ENCODE data around the gene CACNA2D2. TPM values are rescaled to one million over a fixed set of nuclear protein-coding genes. Genes with fewer than 3 reads are reported as not detected.

CACNA2D2 gene
- total and polyA plus RNA-seq, 12 donors, result 0.09 to 2.0 (median 0.60) TPM

DNA sequence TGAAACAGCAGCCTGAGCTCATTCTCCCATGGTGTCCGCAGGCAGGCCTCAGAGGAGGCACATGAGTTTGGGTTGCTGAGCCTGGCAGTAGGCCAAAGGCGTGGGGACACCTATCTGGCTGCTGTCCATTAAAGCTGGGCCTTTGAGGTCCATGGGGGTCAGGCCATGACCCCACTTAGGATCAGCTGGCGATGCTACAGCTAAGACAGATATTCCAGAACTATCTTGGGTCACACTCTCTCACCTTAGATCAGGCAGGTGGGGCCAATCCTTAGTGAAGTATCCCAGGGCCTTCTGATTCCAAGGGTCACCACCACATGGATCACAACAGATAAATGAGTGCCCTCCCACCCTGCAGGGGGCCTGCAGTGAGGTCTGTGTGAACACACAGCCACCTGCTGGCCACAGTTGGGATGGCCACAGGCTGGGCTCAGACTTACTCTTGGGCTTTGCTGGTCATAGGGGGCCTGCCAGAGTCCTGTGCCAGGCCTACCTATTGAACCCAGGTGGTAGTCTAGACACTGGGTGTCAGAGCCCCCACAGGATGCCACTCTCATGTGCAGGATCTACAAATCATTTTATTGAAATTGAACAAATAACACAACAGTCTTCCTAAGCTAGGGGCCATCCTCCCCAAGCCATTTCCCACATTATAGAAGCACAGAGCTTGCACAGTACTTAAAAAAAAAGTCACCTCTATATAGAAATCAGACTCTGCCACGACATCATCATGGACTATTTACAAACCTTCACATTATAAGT, 178.9 kb downstream of the CACNA2D2 start:
- DNase-seq, result peak; percentile 64 to 89 (median 78)
- Histone ChIP-seq H3K27me3 (no peaks in the 10 kb centered on the region), H3K4me3 (no peak overlapping the region), H3K4me1 (replicated peaks in 1 of 2) (peaks cover 29 to 60% of the 10 kb centered on the region in 2 donors), H3K27ac (peak overlapping the region; percentile 14 to 98 (median 94)), H3K9me3 (replicated peaks in 1 of 3) (no peaks in the 10 kb centered on the region), H3K36me3 (replicated peaks in 1 of 2) (peaks cover 0 to 21% of the 10 kb centered on the region in 2 donors)
- TF ChIP-seq, protein P1, sequence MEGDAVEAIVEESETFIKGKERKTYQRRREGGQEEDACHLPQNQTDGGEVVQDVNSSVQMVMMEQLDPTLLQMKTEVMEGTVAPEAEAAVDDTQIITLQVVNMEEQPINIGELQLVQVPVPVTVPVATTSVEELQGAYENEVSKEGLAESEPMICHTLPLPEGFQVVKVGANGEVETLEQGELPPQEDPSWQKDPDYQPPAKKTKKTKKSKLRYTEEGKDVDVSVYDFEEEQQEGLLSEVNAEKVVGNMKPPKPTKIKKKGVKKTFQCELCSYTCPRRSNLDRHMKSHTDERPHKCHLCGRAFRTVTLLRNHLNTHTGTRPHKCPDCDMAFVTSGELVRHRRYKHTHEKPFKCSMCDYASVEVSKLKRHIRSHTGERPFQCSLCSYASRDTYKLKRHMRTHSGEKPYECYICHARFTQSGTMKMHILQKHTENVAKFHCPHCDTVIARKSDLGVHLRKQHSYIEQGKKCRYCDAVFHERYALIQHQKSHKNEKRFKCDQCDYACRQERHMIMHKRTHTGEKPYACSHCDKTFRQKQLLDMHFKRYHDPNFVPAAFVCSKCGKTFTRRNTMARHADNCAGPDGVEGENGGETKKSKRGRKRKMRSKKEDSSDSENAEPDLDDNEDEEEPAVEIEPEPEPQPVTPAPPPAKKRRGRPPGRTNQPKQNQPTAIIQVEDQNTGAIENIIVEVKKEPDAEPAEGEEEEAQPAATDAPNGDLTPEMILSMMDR (IDR thresholded peaks at IDR 0.05), result peak; percentile 77 to 93 (median 85)
- TF ChIP-seq POLR2A (IDR thresholded peaks at IDR 0.05), result no peak
- WGBS, 4 donors, result 8 to 45% (median 37%) methylated on average over 1 to 4 of the region's 4 CpGs
- intact Hi-C loops (cut with DNase I), result loop anchor here in 1 of 2 donors (5.0 kb wide), 1 partner anchor 52 kb away; no protein-coding TSS in a partner anchor

DNA sequence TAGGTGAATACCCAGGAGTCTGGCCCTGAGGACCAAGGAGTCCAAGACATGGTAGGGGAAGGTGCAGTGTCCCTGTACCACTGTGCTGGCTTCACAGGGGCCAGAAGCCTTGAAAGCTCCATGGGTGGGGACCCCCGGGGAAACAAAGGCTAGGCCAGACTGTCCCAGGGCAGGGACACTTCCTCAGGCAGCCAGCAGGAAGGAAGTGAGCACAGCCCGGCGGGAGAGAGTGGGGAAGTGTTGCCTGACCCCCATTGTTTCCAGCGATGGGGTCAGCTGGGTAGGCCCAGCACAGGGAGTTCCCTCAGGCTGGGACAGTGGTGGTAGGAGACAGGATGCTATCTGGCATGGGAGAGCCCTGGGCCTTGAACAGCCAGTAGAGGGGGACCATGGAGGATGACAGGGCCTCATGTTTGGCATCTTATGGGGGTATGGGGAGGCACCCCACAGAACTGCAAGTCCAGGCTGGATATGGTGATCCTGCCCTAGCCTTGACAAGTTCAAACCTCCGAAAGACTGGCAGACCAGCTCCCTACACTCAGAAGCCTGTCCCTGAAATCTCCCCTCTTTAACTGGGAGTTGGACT, 179.7 kb downstream of the CACNA2D2 start:
- Histone ChIP-seq H3K9me3 (replicated peaks in 1 of 3) (no peaks in the 10 kb centered on the region), H3K4me1 (replicated peaks in 1 of 2) (peaks cover 33 to 66% of the 10 kb centered on the region in 2 donors), H3K27me3 (no peaks in the 10 kb centered on the region), H3K36me3 (replicated peaks in 1 of 2) (peaks cover 0 to 22% of the 10 kb centered on the region in 2 donors), H3K4me3 (no peak overlapping the region), H3K27ac (peak overlapping the region; percentile 14 to 98 (median 94))
- peak in 6 of 7 donors; percentile 46 to 80 (median 62) for DNase-seq
- no peak for TF ChIP-seq POLR2A (IDR thresholded peaks at IDR 0.05)
- TF ChIP-seq, protein P1 (IDR thresholded peaks at IDR 0.05), result peak in 2 of 6 experiments; percentile 11 to 31
- intact Hi-C loops (cut with DNase I), result loop anchor here in 1 of 2 donors (5.0 kb wide), 1 partner anchor 51 kb away; no protein-coding TSS in a partner anchor
- 33 to 64% (median 51%) methylated on average over 1 to 5 of the region's 5 CpGs for WGBS, 4 donors

DNA sequence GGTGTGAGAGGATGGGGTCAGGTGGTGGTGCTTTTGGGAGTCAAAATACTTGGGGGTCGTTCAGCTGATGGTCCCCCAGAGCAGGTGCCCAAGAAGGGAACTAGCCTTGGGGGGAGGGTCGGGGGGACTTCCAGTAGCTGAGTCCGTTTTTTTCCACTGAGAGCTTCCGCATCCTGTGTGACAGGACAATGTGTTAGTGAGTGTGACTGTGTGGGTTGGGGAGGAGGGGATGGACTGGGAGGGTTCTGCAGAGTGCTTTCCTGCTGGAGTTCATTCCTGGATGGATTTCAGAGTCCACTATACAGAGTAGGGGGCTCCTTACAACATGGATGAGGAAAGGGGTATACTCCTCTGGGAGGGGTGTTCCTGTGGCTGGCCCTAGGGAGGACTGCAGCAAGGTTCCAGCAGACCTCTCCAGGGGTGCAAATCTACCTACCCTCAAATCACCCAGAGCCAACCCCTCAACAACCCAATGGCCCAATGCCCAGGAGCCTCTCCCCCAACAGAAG, 180.3 kb downstream of the CACNA2D2 start:
- Histone ChIP-seq H3K27me3 (no peaks in the 10 kb centered on the region), H3K4me3 (no peak overlapping the region), H3K4me1 (replicated peaks in 1 of 2) (peaks cover 39 to 67% of the 10 kb centered on the region in 2 donors), H3K36me3 (replicated peaks in 1 of 2) (peaks cover 0 to 28% of the 10 kb centered on the region in 2 donors), H3K27ac (peak overlapping the region; percentile 35 to 98 (median 94)), H3K9me3 (replicated peaks in 1 of 3) (no peaks in the 10 kb centered on the region)
- DNase-seq, result peak; percentile 48 to 86 (median 67)
- intact Hi-C loops (cut with DNase I), result loop anchor here in 1 of 2 donors (5.0 kb wide), 1 partner anchor 51 kb away; no protein-coding TSS in a partner anchor
- 24 to 40% (median 36%) methylated on average over 3 to 4 of the region's 4 CpGs for WGBS, 4 donors
- no peak for TF ChIP-seq POLR2A (IDR thresholded peaks at IDR 0.05)
- TF ChIP-seq, protein P1 (IDR thresholded peaks at IDR 0.05), result no peak

All from adrenal gland (tissue), 12 donors.